VCaP (cell line): Measurements from ENCODE around the gene CSNK1G1.

Experiments
- H3K27ac ChIP-seq: fragments of 450-650 bp; 2 replicates; pipeline ENCODE4 v1.5.1; 2017
- TF ChIP-seq, protein P1 (sequence below): fragments of 450-650 bp; conservative IDR thresholded peaks from 2 replicates; pipeline ENCODE4 v1.5.1; 2017; ENCODE audit warnings: mild to moderate bottlenecking, moderate library complexity

Gene CSNK1G1

DNA sequence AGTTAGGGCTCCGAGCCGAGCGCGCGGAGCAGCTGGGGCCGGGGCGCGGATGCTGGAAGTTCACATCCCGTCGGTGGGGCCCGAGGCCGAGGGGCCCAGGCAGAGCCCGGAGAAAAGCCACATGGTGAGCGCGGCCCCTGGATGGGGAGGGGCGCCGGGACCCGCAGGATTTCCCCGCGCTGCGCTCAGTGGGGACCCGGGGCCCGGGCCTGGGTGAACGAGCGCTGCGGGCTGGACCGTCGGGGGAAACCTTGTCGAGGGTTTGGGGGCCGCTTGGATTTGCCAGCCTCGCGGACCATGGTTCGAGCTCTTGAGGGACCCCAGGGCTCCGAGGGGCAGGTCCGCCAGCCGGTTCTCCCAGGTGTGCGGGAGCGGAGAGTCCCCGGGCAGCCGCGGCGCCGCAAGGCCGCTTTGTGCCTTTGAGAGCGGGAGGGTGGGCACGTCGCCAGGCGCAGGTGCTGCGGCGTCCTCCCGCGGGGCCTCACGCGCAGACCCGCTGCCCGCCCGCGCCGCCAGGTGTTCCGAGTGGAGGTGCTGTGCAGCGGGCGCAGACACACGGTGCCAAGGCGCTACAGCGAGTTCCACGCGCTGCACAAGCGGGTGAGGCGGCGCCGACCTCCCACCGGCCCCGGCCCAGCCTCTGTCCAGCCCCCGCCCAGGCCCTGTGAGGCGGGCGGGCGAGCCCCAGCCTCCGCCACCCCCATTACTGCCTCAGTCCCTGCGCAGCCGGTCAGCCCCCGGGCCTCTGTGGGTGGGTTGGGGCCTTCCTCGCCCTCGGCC, 204.1 kb downstream of the CSNK1G1 start, which contains the start of gene SNX22:
TSS of gene SNX22 (plus strand) at position 5 of the 780 bp plus-strand sequence. CDS start at position 50, 45 bp downstream.
- TF ChIP-seq, protein P1, sequence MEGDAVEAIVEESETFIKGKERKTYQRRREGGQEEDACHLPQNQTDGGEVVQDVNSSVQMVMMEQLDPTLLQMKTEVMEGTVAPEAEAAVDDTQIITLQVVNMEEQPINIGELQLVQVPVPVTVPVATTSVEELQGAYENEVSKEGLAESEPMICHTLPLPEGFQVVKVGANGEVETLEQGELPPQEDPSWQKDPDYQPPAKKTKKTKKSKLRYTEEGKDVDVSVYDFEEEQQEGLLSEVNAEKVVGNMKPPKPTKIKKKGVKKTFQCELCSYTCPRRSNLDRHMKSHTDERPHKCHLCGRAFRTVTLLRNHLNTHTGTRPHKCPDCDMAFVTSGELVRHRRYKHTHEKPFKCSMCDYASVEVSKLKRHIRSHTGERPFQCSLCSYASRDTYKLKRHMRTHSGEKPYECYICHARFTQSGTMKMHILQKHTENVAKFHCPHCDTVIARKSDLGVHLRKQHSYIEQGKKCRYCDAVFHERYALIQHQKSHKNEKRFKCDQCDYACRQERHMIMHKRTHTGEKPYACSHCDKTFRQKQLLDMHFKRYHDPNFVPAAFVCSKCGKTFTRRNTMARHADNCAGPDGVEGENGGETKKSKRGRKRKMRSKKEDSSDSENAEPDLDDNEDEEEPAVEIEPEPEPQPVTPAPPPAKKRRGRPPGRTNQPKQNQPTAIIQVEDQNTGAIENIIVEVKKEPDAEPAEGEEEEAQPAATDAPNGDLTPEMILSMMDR: peak; percentile 9; the same call in 1 of the 2 replicates
- peak within 1 kb of the TSS; percentile 92 for H3K27ac ChIP-seq

DNA sequence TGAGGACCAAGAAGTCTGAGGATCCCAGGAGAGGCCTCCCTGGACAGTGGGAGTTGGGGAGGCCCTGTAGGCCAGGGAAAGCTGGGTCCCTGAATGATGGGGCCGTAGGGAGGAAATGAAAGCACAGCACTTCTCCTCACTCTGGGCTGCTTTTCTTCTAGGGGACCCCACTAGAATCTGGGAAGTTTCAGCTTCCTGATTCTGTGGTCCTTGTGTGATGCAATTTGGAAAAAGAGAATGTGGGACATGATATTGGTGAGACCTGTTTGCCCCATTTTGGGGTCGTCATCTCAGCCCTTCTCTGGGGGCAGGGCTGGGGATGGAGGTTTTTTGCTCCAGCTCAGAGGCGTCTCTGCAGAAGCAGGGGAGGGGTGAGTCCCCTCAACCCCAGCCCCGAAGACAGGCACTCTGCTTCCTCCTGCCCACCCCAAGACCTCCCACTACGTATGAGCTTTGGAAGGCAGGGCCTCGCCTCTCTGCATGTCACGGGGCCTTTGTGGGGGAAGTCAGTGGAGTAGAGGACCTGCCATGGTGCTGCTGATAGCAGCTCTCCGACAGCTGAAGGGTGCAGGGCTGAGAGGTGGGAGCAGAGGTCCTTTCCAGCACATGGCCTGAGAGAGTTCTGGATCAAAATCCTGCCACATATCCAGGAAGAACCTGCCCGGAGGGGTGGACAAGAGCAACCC, 205.9 kb downstream of the CSNK1G1 start:
- H3K27ac ChIP-seq: peak overlapping the region; percentile 92; the same call in 1 of the 2 replicates
- TF ChIP-seq, protein P1: no peak

DNA sequence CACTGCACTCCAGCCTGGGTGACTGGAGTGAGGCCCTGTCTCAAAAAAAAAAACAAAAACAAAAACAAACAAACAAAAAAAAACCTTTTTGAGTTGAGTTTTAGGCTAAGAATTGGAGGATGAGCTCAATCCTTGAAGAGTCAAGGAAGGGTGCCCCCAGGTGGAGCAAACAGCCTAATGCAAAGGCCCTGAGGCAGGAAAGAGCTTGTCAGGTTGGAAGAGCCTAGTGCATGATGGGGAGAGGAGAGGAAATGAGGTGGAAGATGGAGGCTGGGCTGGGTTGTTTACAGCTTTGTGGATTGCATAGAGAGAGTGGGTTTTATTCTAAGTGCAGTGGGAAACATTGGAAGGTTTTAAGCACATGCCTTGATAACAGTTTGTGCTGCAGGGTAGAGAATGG, 206.5 kb downstream of the CSNK1G1 start:
- H3K27ac ChIP-seq: no peak overlapping the region
- TF ChIP-seq, protein P1: no peak; the same call in 1 of the 2 replicates

DNA sequence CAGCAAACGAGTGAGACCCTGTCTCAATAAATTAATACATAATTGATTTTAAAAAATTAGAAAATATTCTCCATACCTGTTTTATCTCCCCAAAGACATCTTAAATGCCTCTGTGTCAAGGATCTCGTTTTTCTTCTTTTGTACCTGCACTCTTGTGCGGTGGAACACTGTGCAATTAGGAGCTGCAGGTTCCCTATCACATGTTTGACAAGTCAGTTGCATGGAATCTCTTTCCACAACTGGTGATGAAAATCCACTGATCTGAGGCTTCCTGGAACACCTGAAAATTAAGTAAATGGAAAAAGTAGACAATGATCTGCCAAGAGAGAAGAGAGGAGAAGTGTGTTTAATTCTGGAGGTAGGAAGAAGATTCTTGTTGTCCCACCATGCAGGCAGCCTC, 207.4 kb downstream of the CSNK1G1 start:
- TF ChIP-seq, protein P1: no peak
- no peak overlapping the region for H3K27ac ChIP-seq

DNA sequence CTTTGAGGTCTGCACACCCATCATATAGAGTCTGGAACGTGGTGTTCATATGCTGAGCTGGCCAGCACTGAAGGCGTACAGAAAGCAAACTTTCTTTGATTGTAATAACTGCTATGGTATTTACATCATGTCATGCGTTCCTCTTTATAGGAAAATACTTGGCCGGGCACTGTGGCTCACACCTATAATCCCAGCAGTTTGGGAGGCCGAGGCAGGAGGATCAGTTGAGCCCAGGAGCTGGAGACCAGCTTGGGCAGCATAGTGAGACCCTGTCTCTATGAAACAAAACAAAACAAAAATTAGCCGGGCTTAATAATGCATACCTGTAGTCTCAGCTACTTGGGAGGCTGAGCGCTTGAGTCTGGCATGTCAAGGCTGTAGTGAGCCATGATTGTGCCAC, 207.8 kb downstream of the CSNK1G1 start:
- TF ChIP-seq, protein P1: no peak
- no peak overlapping the region for H3K27ac ChIP-seq

DNA sequence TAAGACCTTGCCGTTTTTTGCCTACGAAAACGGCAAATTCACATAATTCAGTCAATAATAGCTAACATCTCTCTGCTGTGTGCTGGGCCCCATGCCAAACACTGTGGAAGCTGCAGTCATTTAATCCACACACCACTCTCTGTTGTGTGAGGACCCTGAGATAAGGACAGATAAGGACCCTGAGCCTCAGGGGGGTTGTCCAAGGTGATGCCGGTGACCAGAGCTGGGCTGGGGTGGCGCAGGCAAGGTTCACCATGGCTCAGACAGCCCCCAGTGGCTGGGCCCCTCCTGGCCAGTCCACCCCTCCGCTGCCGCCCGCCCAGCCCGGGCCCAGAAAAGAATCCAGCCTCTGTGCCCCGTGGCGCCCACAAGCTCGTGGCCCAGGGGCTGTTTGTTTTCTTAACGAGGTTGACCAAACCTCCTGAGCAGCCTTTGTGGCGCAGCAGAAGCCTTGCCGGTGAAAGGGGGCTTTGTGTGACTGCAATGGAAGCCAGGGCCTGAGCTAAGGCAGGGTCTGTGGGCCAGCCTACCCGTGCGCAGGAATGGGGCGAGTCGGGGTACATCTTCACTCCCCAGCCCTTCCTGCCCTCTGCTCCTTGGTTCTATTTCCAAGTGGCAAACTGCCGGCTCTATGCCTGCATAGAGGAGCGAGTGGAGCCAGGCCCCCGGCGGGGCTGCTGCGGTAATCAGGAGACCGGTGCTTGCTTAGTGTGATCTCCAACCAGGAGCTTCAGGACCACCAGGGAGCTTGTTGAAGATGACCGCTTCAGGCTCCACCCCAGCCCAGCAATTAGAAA, 208.9 kb downstream of the CSNK1G1 start:
- no peak overlapping the region for H3K27ac ChIP-seq
- TF ChIP-seq, protein P1: no peak

DNA sequence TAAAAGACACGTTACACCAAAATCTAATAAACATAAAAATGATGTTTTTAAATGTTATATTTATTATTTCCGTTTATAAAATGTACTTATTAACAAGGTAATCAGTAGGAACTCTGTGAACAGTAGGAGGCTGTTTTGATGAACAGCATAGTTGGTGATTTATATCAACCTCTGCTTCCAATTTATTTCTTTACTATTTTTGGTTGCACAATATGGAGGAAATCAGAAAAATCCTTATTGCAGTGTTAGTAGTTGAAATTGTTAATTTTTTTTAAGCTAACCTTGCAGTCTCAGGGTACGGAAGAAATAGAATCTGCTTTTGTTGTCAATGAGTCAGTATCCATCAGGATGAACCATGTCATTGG, 209.5 kb downstream of the CSNK1G1 start:
- no peak overlapping the region for H3K27ac ChIP-seq
- TF ChIP-seq, protein P1: no peak
